ENCODE measurements around the gene PIK3AP1.

Gene PIK3AP1

GRCh38 chr10:96720422-96721206 lies at the start of gene PIK3AP1:
Gene PIK3AP1 (minus strand): TSS chr10:96720514. CDS start chr10:96720394, 120 bp downstream.
- no peak for TF ChIP-seq CTCF (IDR thresholded peaks at IDR 0.05; ENCODE audit: low read depth, low read length, missing control alignments)
- H3K4me3 ChIP-seq (replicated peaks; ENCODE audit: low read depth, low read length), result peak within 1 kb of the TSS; percentile 28
- DNase-seq (ENCODE audit: extremely low read depth, low read depth), result no peak

- DNase-seq (ENCODE audit: extremely low read depth, low read depth), result no peak
- TF ChIP-seq CTCF (IDR thresholded peaks at IDR 0.05; ENCODE audit: low read depth, low read length, missing control alignments), result no peak
- no peak overlapping the region for H3K4me3 ChIP-seq (replicated peaks; ENCODE audit: low read depth, low read length)
Measured at GRCh38 chr10:96768136-96768535, 47.8 kb upstream of the PIK3AP1 start.

- H3K4me3 ChIP-seq (replicated peaks; ENCODE audit: low read depth, low read length), result no peak overlapping the region
- DNase-seq (ENCODE audit: extremely low read depth, low read depth), result no peak
- no peak for TF ChIP-seq CTCF (IDR thresholded peaks at IDR 0.05; ENCODE audit: low read depth, low read length, missing control alignments)
Measured at GRCh38 chr10:96767611-96768010, 47.3 kb upstream of the PIK3AP1 start.

GRCh38 chr10:96765406-96766240 lies 45.3 kb upstream of the PIK3AP1 start:
- TF ChIP-seq CTCF (IDR thresholded peaks at IDR 0.05; ENCODE audit: low read depth, low read length, missing control alignments), result peak; percentile 92
- peak; percentile 29 for DNase-seq (ENCODE audit: extremely low read depth, low read depth)
- no peak overlapping the region for H3K4me3 ChIP-seq (replicated peaks; ENCODE audit: low read depth, low read length)

GRCh38 chr10:96764425-96765060 lies 44.2 kb upstream of the PIK3AP1 start:
- TF ChIP-seq CTCF (IDR thresholded peaks at IDR 0.05; ENCODE audit: low read depth, low read length, missing control alignments), result no peak
- H3K4me3 ChIP-seq (replicated peaks; ENCODE audit: low read depth, low read length), result no peak overlapping the region
- DNase-seq (ENCODE audit: extremely low read depth, low read depth), result no peak

GRCh38 chr10:96758423-96758822 lies 38.1 kb upstream of the PIK3AP1 start:
- no peak for DNase-seq (ENCODE audit: extremely low read depth, low read depth)
- TF ChIP-seq CTCF (IDR thresholded peaks at IDR 0.05; ENCODE audit: low read depth, low read length, missing control alignments), result no peak
- H3K4me3 ChIP-seq (replicated peaks; ENCODE audit: low read depth, low read length), result no peak overlapping the region

All from HFF-Myc (cell line).